HG02610 (cell line): ENCODE results near the gene SENP6.

ENCODE experiments used
- ATAC-seq: cut with Tn5 transposase; IDR thresholded peaks from one replicate; pipeline ENCODE4 v1.9.1; 2021; ENCODE audit warnings: mild to moderate bottlenecking, moderate library complexity; ENCODE audit not compliant: unreplicated experiment

The SENP6 gene

DNA sequence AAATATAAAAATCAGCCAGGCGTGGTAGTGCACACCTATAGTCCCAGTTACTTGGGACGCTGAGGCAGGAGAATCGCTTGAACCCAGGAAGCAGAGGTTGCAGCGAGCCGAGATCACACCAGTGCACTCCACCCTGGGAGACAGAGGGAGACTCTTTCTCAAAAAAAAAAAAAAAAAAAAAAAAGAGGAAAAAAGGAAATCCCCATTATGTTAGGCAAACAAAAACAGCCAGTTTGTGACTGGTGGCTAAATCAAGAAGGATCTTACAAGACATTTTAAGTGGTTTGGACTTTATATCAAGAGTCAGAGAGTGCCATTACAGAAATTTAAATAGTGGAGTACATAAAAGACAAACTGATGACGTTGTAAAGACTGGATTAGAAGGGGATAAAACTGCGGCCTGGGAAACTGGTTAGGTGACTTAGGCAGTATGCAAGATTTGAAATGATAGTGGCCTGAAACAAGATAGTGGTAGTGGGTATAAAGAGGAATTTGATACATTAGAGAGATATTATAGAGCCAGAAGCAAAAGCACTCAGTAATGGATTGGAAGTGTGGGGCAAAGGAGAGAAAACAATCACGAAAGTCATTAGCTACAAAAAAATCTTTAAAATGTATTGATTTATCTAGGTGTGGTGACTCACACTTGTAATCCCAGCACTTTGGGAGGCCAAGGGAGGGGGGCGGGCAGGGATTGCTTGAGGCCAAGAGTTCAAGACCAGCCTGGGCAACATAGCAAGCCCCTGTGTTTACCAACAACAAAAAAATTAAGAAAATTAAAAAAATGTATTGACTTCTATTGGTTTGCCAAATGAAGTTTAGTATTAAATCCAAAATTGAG, 145.7 kb downstream of the SENP6 start:
- no peak for ATAC-seq

GRCh38 chr6:75748003-75748742, 146.5 kb downstream of the SENP6 start:
- no peak for ATAC-seq

DNA sequence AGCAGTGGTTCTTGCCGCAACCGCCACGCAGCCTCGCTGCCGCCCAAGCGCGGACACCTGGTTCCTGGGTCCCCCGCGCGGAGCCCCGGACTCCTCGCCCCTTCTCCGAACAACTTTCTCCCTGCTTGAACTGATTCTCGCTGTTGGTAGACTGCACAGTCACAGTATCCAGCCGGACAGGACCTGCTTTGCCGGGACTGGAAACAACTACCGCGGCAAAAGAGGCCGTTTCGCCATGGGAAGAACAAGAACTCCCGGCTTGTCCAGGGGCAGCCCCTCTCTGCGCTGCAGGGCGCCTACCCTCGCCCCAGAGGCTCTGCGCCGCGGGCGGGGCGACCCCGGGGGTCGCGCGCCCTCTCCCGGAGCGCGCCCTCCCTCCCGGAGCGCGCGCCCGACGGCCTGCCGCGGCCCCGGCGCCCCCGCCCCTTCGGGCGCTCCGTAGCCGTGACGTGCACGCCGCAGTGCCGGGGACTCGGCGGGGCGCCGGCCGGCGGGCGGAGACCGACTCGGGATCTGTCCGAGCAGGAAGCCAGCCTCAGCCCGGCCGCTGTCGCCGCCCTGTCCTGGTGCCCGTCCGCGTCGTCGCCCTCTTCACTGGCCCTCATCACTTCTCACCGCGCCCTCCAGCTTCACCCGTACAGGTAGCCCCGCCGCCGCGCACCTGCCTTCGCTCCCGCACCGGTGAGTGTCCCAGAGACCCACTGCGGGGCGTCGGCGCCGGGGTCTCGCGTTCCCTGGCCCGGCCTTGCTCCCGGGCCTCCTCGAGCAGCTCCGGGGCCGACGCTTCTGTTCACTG, 147.3 kb downstream of the SENP6 start, which contains the start of gene MYO6:
Gene MYO6 (plus strand): TSS at position 497 of the 796 bp plus-strand sequence. CDS start 68,309 bp downstream, outside the sequence.
- peak; percentile 83 for ATAC-seq

DNA sequence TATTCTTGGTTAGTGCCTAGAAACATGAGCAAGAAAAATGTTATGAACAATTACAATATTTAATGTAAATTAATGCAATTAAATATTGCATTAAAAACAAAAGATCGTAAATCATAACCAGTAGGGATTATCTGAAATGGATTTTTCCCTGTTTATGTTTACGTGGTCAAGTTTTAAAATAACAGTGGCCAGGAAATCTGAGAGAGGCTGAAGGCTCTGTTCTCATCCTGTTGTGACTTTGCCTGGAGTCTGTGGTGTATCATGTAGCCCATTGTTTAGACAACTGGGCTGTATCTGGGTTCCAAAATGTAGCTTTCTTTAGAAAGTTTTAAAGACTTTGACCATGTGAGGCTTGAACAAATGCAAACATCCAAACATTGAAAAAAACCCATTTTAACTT, 149.8 kb downstream of the SENP6 start:
- no peak for ATAC-seq

DNA sequence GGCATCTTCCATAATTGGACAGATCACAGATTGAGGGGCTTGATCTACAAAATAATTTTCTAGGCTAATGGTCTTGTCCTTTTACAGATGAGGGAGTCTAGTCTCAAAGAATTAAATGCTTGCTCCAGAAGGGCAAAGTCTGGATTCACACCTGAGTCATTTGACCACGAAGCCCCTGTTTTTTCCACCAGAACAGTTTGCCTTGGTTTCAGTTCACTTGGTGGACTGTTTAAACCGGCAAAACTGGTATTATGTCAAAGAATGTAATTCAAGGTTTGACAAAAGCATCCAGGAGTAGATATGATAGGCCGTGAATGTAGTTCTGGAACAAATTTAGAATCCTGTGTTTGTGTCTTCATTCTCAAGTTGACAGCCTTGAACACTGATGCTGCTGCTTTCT, 150.7 kb downstream of the SENP6 start:
- ATAC-seq: no peak

DNA sequence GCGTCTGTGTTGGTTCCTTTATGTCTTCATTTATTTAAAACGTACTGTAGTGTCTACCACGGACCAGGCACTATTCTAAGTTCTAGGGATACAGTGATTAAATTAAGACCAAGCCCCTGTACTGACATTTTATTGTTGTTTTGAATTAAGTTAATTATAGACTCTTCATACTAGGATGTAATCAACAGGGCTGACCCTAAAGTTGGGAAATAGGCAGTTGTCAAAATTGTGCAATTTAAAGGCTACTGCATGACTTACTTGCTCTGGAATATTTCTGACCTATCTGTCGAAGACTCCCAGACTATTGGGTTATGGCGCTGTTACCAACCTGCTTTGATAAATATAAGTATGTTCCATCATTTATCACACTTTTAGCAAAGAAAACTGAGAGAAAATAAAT, 154.0 kb downstream of the SENP6 start:
- ATAC-seq: no peak

- no peak for ATAC-seq
These were observed 155.6 kb downstream of the SENP6 start for GRCh38 chr6:75757295-75757694.

DNA sequence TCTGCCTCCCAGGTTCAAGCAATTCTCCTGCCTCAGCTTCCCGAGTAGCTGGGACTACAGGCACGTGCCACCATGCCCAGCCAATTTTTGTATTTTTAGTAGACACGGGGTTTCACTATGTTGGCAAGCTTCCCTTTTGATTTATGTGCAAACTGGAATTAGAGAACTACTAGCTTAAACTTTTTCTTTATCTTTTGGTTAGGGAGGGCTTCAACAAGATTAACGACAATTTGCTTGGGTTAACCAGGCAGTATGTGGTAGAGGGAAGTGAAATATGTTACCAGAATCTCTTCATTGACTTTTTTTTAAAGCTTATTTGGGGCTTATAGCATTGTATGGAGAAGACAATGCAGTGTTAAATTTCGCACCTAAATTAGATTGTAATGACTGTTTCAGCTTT, 156.4 kb downstream of the SENP6 start:
- ATAC-seq: no peak

- ATAC-seq: no peak
These were observed 157.5 kb downstream of the SENP6 start for GRCh38 chr6:75759207-75759606.

- no peak for ATAC-seq
These were observed 158.6 kb downstream of the SENP6 start for GRCh38 chr6:75760320-75760719.

DNA sequence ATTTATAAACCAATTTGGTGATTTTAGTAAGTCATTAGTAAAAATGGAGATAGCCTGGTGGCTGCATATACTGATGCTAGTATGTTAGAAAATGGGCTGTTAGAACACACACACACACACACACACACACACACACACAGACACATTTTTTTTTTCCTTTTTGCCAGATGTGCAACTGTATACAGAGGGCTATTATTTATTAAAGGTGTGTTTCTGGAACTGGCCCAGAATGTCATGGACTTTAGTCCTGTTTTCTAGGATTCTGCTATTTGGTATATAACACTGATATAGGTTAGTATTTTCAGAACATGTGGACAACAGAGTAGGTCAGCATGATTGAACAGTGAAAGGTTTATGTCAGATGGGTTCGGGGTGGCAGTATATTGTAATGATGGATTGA, 159.8 kb downstream of the SENP6 start:
- ATAC-seq: no peak

GRCh38 chr6:75762063-75762462, 160.4 kb downstream of the SENP6 start:
- ATAC-seq: no peak

DNA sequence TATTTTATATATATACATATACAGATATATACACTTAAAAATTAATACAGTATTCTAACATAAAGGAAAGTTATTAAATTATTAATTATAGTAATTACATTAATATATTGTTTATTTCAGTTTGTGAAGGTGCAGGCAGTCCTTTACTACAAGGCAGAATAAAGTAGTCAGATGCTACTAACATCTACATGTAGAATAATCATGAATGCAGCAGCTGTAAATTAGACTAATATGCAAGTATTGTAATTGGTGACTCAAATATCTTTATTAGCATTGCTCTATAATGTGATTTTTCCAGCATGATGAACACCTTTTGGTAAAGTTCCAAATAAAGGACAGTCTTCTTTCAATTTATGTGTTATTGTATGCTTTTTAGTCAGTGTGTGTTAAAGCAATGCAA, 164.7 kb downstream of the SENP6 start:
- ATAC-seq: no peak
